Esophagus squamous epithelium (tissue), 5 donors: ENCODE results near the gene SCN5A. TPM values are rescaled to one million over a fixed set of nuclear protein-coding genes. Genes with fewer than 3 reads are reported as not detected.

Experiments
- DNase-seq: peaks from one replicate; lab custom pipeline; 2025; lab: John Stamatoyannopoulos, UW
- H3K27ac ChIP-seq, 4 donors: fragments of 200-600 bp; sonication (generic); one replicate each; pipeline ENCODE4 v1.5.1; 2016 to 2019; ENCODE audit warnings: mild to moderate bottlenecking in 1 of 4
- H3K27me3 ChIP-seq, 4 donors: fragments of 200-600 bp; sonication (generic); 1 replicate in 3 of 4; 2 replicates in 1 of 4; pipeline versions ENCODE4 v1.5.1 to v1.6.0; 2017 to 2021; ENCODE audit warnings: antibody characterized with exemption in 1 of 4
- H3K36me3 ChIP-seq, 3 donors: fragments of 200-600 bp; sonication (generic); one replicate each; pipeline ENCODE4 v1.5.1; 2016 to 2019
- H3K4me1 ChIP-seq, 3 donors: fragments of 200-600 bp; sonication (generic); one replicate each; pipeline ENCODE4 v1.5.1; 2017 to 2019
- H3K4me3 ChIP-seq, 4 donors: fragments of 200-600 bp; sonication (generic); 1 replicate in 3 of 4; 2 replicates in 1 of 4; pipeline ENCODE4 v1.5.1; 2016 to 2019; ENCODE audit warnings: mild to moderate bottlenecking in 2 of 4, moderate library complexity in 1 of 4
- H3K9me3 ChIP-seq, 3 donors: fragments of 200-600 bp; sonication (generic); one replicate each; pipeline ENCODE4 v1.5.1; 2016 to 2019
- POLR2A ChIP-seq, 4 donors: fragments of 450-650 bp; IDR thresholded peaks; one replicate each; pipeline ENCODE4 v1.6.1; 2017; ENCODE audit warnings: antibody characterized with exemption in 4 of 4, mild to moderate bottlenecking in 4 of 4, moderate library complexity in 3 of 4
- WGBS, 2 donors: methylation state at CpG; one replicate each; pipeline ENCODE4 v1.1.5; 2018; 5-methylcytosine and 5-hydroxymethylcytosine counted together
- intact Hi-C: fragments of 100-400 bp; cut with DNase I; formaldehyde crosslinking; loops from one replicate; pipeline ENCODE4 v1.15.0; 2022
- total RNA-seq, 4 donors: library from RNA; depleted of rRNA; stranded (reverse); fragments of >200 nt; gene quantifications; one replicate each; pipeline ENCODE4 v1.1.0, GENCODE V29; 2016
- TF ChIP-seq, protein P1 (sequence below), 6 experiments: fragments of 450-650 bp in 4 of 6; fragments of 200-600 bp in 2 of 6; sonication (generic) in 2 of 6; IDR thresholded peaks; one replicate each; pipeline ENCODE4 v1.5.1; 2016 to 2019; ENCODE audit warnings: antibody characterized with exemption in 6 of 6, mild to moderate bottlenecking in 4 of 6, moderate library complexity in 4 of 6
- donor health status: DM: yes; HTN: yes; CAD: no.

SCN5A gene
- total RNA-seq, 4 donors from 2014 or later: 0.09 to 0.38 (median 0.18) TPM; not detected in 1

DNA sequence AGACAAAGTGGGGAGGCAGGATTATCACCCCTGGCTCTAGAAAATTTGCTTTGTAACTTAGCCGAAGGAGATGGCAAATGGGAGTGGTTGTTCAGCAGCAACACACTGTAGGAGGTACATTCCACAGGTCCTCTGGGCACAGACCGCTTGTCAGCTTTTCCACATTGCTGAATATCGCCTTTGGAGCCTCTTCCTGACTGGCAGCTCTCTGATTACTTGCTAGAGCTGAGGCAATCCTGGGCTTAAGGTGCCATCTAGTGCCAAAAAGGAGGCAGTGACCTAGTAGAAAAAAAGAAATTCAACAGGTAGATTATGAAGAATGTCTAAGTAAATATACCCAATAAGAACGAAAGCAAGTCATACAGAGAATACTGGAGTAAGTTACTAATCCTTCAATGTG, 13.1 kb upstream of the SCN5A start:
- Histone ChIP-seq H3K9me3 (peaks cover 0 to 6% (median 0%) of the 10 kb centered on the region in 3 donors), H3K36me3 (no peaks in the 10 kb centered on the region), H3K4me1 (no peaks in the 10 kb centered on the region), H3K4me3 (no peak overlapping the region), H3K27ac (no peak overlapping the region), H3K27me3 (peaks cover 0 to 46% (median 0%) of the 10 kb centered on the region in 4 donors)
- DNase-seq: no peak
- TF ChIP-seq POLR2A (IDR thresholded peaks at IDR 0.05): no peak
- TF ChIP-seq, protein P1, sequence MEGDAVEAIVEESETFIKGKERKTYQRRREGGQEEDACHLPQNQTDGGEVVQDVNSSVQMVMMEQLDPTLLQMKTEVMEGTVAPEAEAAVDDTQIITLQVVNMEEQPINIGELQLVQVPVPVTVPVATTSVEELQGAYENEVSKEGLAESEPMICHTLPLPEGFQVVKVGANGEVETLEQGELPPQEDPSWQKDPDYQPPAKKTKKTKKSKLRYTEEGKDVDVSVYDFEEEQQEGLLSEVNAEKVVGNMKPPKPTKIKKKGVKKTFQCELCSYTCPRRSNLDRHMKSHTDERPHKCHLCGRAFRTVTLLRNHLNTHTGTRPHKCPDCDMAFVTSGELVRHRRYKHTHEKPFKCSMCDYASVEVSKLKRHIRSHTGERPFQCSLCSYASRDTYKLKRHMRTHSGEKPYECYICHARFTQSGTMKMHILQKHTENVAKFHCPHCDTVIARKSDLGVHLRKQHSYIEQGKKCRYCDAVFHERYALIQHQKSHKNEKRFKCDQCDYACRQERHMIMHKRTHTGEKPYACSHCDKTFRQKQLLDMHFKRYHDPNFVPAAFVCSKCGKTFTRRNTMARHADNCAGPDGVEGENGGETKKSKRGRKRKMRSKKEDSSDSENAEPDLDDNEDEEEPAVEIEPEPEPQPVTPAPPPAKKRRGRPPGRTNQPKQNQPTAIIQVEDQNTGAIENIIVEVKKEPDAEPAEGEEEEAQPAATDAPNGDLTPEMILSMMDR (IDR thresholded peaks at IDR 0.05): peak in 2 of 6 experiments; percentile 12 to 58
- intact Hi-C loops: no loop called here
- WGBS, 2 donors: 15 to 37% methylated on average over 3 to 4 of the region's 4 CpGs

DNA sequence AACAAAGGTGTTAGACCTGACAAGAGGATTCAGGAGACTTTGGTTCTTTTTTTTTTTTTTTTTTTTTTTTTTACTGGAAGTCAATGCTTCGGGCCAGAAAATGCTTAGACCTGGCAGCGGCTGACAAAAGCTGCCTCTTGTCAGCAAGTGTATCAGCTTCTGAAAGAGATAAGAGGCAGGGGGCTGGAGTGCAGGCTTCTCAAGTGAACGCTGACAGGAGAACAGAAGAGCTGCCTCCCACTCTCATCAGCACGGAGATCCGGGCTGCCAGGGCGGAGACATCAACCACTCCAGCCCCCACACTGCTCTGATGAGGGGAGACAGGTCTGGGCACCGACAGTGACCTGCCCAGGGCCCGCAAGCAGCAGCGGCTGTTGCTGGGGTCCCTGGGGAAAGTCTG, 9.4 kb upstream of the SCN5A start:
- H3K36me3 ChIP-seq: no peaks in the 10 kb centered on the region
- DNase-seq: no peak
- intact Hi-C loops: no loop called here

DNA sequence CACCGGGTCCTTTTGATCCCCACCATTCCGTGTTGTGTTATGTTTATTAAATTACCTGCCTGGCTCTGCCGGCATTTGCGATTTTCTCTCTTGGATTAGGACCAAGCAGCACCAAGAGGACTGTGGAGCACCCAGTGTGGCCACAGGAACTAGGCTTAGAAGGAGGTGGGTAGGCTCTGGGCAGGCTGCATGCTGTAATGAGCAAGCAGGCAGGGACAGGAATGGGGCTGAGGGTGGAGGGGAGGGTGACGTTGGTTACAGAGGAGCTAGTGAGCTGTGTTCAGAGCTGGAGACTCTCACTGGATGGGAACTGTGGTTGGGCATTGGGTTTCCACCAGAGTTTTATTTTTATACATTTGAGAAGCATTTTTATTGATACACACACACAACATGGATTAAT, 7.9 kb upstream of the SCN5A start:
- intact Hi-C loops: no loop called here
- Histone ChIP-seq H3K9me3 (no peaks in the 10 kb centered on the region), H3K27me3 (peaks cover 0 to 88% (median 0%) of the 10 kb centered on the region in 4 donors), H3K27ac (no peak overlapping the region), H3K4me1 (no peaks in the 10 kb centered on the region), H3K36me3 (no peaks in the 10 kb centered on the region), H3K4me3 (no peak overlapping the region)
- no peak for DNase-seq
- 24 to 57% methylated on average over 3 to 4 of the region's 5 CpGs for WGBS, 2 donors
- TF ChIP-seq POLR2A (IDR thresholded peaks at IDR 0.05): no peak
- TF ChIP-seq, protein P1 (IDR thresholded peaks at IDR 0.05): no peak

More for the DNA sequence above, 9.4 kb upstream of the SCN5A start:
- no peak for TF ChIP-seq POLR2A (IDR thresholded peaks at IDR 0.05)
- TF ChIP-seq, protein P1 (IDR thresholded peaks at IDR 0.05): no peak
- no peak overlapping the region for H3K4me3 ChIP-seq
- peaks cover 0 to 76% (median 0%) of the 10 kb centered on the region in 4 donors for H3K27me3 ChIP-seq
- peaks cover 0 to 6% (median 0%) of the 10 kb centered on the region in 3 donors for H3K9me3 ChIP-seq
- H3K27ac ChIP-seq: no peak overlapping the region
- WGBS, 2 donors: 12 to 13% methylated on average over 3 to 4 of the region's 9 CpGs
- no peaks in the 10 kb centered on the region for H3K4me1 ChIP-seq

DNA sequence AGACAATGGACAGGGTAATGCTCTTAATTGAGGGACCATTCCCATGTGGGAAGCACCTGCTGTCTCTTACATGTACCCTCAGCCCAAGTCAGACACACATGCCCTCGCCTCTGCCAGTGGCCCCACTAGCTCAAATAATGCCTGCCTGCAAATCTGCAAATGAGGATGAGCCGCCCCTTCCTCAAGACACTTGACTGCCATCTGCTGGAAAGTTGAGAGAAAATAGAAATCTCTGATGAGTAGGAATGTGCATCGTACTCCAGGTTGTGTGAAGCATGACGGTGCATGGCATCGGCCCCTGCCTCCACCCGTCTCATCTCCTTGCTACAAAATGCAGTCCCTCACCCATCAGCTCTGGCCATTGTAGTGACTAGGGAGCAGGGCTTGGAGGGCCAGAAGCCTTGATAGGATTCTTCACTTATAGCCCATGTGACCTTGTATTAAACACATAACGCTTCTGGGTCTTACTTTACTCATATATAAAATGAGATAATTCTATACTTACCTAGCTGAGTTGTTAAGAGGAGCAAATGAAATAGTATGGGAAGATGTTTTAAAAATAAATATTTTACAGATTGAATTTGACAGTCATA, 6.3 kb upstream of the SCN5A start:
- TF ChIP-seq, protein P1 (IDR thresholded peaks at IDR 0.05): peak in 3 of 6 experiments; percentile 15 to 37 (median 29)
- no peak for TF ChIP-seq POLR2A (IDR thresholded peaks at IDR 0.05)
- no peaks in the 10 kb centered on the region for H3K9me3 ChIP-seq
- H3K27me3 ChIP-seq: peaks cover 0 to 97% (median 0%) of the 10 kb centered on the region in 4 donors
- H3K36me3 ChIP-seq: no peaks in the 10 kb centered on the region
- H3K27ac ChIP-seq: no peak overlapping the region
- DNase-seq: no peak
- H3K4me3 ChIP-seq: no peak overlapping the region
- H3K4me1 ChIP-seq: peaks cover 0 to 5% (median 0%) of the 10 kb centered on the region in 3 donors
- 12 to 19% methylated on average over 5 to 7 of the region's 7 CpGs for WGBS, 2 donors
- intact Hi-C loops: no loop called here

DNA sequence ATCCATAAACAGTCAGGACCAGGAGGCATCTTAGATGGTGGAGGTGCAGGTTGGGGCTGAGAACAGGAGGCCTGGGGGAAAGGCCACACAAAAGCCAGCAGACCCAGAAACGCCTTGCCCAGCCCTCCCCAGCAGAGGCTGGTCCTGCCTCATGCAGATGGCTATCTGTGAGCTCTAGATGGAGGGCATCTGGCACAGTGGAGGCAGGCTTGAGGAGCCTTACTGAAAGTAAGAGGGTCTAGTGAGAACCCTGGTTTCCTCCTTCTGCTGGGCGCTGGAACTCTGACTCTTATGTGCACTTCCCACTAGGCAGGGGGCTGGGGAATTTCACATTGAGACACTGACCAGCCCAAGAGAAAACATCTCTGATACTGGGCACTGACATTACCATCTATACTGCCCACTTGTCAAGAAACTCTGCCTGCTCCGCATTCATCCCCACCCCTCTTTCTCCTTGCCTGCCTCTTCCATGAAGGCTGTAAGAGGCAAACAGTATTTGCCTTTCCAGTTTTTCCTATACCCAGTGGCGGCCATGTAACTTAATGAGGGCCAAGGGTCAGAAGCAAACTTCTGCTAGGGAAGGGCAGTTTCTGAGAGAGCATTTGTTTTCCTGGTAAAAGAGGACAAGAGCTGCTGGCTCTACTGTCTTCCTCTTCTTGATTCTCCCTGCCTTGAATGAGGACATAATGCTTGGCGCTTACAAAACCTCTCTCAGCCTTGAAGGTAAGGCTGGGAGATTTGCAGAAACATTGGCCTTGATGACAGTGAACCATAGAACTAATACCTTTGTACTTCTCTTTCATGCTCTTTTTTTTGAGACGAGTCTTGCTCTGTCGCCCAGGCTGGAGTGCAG, 4.4 kb upstream of the SCN5A start:
- no peaks in the 10 kb centered on the region for H3K9me3 ChIP-seq
- H3K4me1 ChIP-seq: peaks cover 6 to 20% (median 11%) of the 10 kb centered on the region in 3 donors
- DNase-seq: no peak
- WGBS, 2 donors: 78 to 90% methylated on average over 6 to 7 of the region's 7 CpGs
- H3K36me3 ChIP-seq: no peaks in the 10 kb centered on the region
- intact Hi-C loops: loop anchor here (5.0 kb wide), 1 partner anchor 132 kb away; no protein-coding TSS in a partner anchor
- TF ChIP-seq, protein P1 (IDR thresholded peaks at IDR 0.05): no peak
- TF ChIP-seq POLR2A (IDR thresholded peaks at IDR 0.05): no peak
- H3K27me3 ChIP-seq: peaks cover 0 to 96% (median under 1%) of the 10 kb centered on the region in 4 donors
- H3K4me3 ChIP-seq: no peak overlapping the region
- H3K27ac ChIP-seq: no peak overlapping the region
